ENCODE results near the gene RBL2.
"Not testable (repeated sequence)": the region's sequence is repeated elsewhere in the genome, so short reads cannot be mapped to it uniquely, and the experiment has no call there.

The RBL2 gene

GRCh38 chr16:53434377-53435065 lies at the start of gene RBL2:
Gene RBL2, plus strand, starts transcription at chr16:53434471. Its CDS starts 86 bp downstream, at chr16:53434557.
- DNase-seq: peak; percentile 35 to 59

GRCh38 chr16:53384610-53385009 lies 49.7 kb upstream of the RBL2 start:
- DNase-seq: not testable (repeated sequence)

- DNase-seq: no peak
Observed at GRCh38 chr16:53404959-53405358, 29.3 kb upstream of the RBL2 start.

GRCh38 chr16:53412549-53412948 lies 21.7 kb upstream of the RBL2 start:
- no peak for DNase-seq

GRCh38 chr16:53413864-53414263 lies 20.4 kb upstream of the RBL2 start:
- DNase-seq: no peak

GRCh38 chr16:53414381-53414780 lies 19.9 kb upstream of the RBL2 start:
- no peak for DNase-seq

- DNase-seq: no peak
Observed at GRCh38 chr16:53415504-53415903, 18.8 kb upstream of the RBL2 start.

- DNase-seq: no peak
Observed at GRCh38 chr16:53417011-53417410, 17.3 kb upstream of the RBL2 start.

- no peak for DNase-seq
Observed at GRCh38 chr16:53417976-53418375, 16.3 kb upstream of the RBL2 start.

GRCh38 chr16:53419383-53419709 lies 14.9 kb upstream of the RBL2 start:
- not testable (repeated sequence) for DNase-seq

GRCh38 chr16:53421248-53421647 lies 13.0 kb upstream of the RBL2 start:
- DNase-seq: no peak

- not testable (repeated sequence) for DNase-seq
Observed at GRCh38 chr16:53423968-53424367, 10.3 kb upstream of the RBL2 start.

GRCh38 chr16:53428681-53429080 lies 5.6 kb upstream of the RBL2 start:
- DNase-seq: no peak

GRCh38 chr16:53429221-53429943 lies 4.9 kb upstream of the RBL2 start:
- DNase-seq: no peak

GRCh38 chr16:53430363-53430762 lies 3.9 kb upstream of the RBL2 start:
- DNase-seq: no peak

GRCh38 chr16:53433509-53433908 lies 762 bp upstream of the RBL2 start:
- no peak for DNase-seq

- DNase-seq: no peak
Observed at GRCh38 chr16:53433930-53434376, 318 bp upstream of the RBL2 start.

- peak; percentile 59 to 74 for DNase-seq
Observed at GRCh38 chr16:53435066-53435688, 906 bp downstream of the RBL2 start.

GRCh38 chr16:53440125-53440524 lies 5.9 kb downstream of the RBL2 start:
- DNase-seq: no peak

- DNase-seq: no peak
Observed at GRCh38 chr16:53445534-53445933, 11.3 kb downstream of the RBL2 start.

- DNase-seq: no peak
Observed at GRCh38 chr16:53446090-53446489, 11.8 kb downstream of the RBL2 start.

- DNase-seq: no peak
Observed at GRCh38 chr16:53449816-53450517, 15.7 kb downstream of the RBL2 start.

- no peak for DNase-seq
Observed at GRCh38 chr16:53453928-53454327, 19.7 kb downstream of the RBL2 start.
